ENCODE measurements around the gene RPP40.

The RPP40 gene

DNA sequence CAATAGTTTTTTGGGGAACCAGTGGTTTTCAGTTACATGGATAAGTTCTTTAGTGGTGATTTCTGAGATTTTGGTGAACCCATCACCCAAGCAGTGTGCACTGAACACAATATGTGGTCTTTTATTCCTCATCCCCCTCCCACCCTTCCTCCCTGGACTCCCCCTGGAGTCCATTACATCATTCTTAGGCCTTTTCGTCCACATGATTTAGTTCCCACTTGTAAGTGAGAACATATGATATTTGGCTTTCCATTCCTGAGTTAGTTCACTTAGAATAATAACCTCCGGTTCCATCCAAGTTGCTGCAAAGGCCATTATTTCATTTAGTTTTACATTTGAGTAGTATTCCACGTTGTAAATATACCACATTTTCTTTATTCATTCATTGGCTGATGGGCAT is 28.3 kb downstream of the RPP40 start:
- H3K27ac ChIP-seq = no peak overlapping the region
- TF ChIP-seq, protein P1, sequence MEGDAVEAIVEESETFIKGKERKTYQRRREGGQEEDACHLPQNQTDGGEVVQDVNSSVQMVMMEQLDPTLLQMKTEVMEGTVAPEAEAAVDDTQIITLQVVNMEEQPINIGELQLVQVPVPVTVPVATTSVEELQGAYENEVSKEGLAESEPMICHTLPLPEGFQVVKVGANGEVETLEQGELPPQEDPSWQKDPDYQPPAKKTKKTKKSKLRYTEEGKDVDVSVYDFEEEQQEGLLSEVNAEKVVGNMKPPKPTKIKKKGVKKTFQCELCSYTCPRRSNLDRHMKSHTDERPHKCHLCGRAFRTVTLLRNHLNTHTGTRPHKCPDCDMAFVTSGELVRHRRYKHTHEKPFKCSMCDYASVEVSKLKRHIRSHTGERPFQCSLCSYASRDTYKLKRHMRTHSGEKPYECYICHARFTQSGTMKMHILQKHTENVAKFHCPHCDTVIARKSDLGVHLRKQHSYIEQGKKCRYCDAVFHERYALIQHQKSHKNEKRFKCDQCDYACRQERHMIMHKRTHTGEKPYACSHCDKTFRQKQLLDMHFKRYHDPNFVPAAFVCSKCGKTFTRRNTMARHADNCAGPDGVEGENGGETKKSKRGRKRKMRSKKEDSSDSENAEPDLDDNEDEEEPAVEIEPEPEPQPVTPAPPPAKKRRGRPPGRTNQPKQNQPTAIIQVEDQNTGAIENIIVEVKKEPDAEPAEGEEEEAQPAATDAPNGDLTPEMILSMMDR (conservative IDR thresholded peaks at IDR 0.05) = no peak

- no peak overlapping the region for H3K27ac ChIP-seq
- TF ChIP-seq, protein P1 (conservative IDR thresholded peaks at IDR 0.05) = no peak
These were observed 28.9 kb downstream of the RPP40 start for GRCh38 chr6:4974962-4975361.

DNA sequence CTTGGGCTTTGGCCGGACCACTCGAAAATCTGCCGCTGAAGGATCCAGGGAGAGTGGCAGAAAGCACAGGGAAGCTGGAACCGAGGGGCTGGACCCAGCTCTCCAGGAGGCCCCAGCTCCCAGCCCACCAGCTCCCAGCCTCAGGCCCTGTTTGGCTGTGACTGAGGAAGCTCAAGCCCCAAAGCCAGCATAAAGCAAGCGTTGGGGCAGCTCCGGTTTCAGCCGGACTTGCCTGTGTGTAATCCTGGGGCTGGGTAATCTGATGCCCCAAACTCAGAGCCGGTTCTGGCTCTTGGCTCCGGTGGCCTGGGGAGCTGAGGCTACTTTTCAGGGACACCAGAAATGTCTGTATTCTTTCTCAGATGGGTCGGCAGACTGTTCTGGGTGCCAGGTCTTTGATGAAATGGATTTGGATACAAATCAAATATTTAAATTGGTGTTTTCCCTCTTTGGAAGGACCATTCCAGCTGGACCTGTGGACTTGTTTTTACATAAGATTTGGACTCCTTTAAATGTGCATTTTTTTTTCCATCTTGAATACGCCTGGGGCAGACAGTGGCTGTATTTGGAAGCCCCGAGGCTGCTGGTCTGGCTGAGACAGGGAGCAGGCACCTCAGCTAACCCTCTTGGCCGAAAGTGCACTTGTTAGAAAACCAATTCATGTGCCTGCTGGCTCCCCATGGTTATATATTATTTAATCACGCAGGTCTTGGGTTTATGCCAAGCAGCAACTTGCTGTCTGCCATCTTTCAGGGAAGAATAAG is 29.7 kb downstream of the RPP40 start:
- H3K27ac ChIP-seq = no peak overlapping the region
- TF ChIP-seq, protein P1 (conservative IDR thresholded peaks at IDR 0.05) = no peak

DNA sequence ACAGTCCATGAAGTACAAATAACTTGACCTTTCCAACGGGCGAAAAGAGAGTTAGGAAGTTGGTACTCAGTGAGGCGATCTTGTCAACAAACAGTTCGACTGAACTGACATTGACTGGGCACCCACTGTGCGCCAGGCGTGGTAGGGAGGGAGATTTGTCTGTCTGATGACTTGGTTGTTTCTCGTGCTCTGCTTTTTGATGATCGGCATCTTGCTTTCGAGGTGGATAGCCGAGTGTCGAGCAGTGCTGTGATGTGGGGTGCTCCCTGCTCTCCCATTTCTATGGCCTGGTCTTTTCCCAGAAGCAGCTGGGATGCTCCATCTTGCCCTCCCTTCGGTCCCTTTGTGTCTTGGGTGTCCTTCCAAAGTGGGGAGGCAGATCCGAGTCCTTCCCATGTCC is 30.4 kb downstream of the RPP40 start:
- TF ChIP-seq, protein P1 (conservative IDR thresholded peaks at IDR 0.05) = no peak
- H3K27ac ChIP-seq = no peak overlapping the region

- no peak overlapping the region for H3K27ac ChIP-seq
- TF ChIP-seq, protein P1 (conservative IDR thresholded peaks at IDR 0.05) = no peak
These were observed 31.4 kb downstream of the RPP40 start for GRCh38 chr6:4972438-4972837.

GRCh38 chr6:4971851-4972250 is 32.0 kb downstream of the RPP40 start:
- H3K27ac ChIP-seq = no peak overlapping the region

DNA sequence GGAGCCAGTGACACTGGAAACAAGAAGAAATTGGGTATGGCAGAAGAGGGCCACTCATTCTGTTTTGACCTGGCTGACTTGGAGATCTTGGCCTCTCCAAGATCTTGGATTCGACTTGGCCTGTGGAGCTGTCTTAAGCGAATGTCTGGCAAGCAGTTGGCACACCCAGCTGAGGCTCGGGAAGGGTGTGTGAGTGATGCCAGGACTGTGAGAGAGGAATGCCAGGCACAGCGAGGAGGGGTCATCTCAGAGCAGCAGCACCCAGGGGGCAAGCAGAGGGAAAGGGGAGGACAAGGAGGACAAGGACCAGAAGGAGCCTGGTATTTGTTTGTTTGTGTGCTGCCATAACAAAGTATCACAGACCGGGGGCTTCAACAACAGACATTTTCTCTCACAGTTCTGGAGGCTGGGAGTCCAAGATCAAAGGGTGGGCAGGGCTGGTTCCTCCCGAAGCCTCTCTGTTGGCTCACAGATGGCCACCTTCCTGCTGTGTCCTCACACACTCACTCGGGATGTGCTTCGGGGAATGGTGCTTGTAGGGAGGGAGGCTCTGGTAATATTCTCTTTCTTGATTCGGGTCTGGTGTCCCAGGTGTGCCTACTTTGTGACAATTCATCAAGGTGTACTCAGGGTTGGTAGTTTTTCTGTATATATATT is 33.0 kb downstream of the RPP40 start:
- TF ChIP-seq, protein P1 (conservative IDR thresholded peaks at IDR 0.05) = no peak
- no peak overlapping the region for H3K27ac ChIP-seq

More at GRCh38 chr6:4971851-4972250, 32.0 kb downstream of the RPP40 start:
- TF ChIP-seq, protein P1 (conservative IDR thresholded peaks at IDR 0.05) = no peak
